Erythroblast (primary cell): ENCODE data around the gene POC5.

Experiments
- GATA1 ChIP-seq: IDR thresholded peaks from 2 replicates; pipeline ENCODE4 v1.6.1; 2011; ENCODE audit warnings: low read depth, mild to moderate bottlenecking, control low read depth, low read length, moderate library complexity
- POLR2A ChIP-seq: IDR thresholded peaks from 2 replicates; pipeline ENCODE4 v1.6.1; 2011; ENCODE audit warnings: mild to moderate bottlenecking, low read length

GRCh38 chr5:75686480-75686879 is 30.8 kb downstream of the POC5 start:
- no peak for TF ChIP-seq POLR2A
- TF ChIP-seq GATA1: no peak
